NCI-H2227 treated with DMSO at 0.1 percent for 48 hours (cell line): ENCODE data around the gene MTAP.

ENCODE experiments used
- DNase-seq: peaks from one replicate; lab custom pipeline; 2025; lab: John Stamatoyannopoulos, UW

Gene MTAP

GRCh38 chr9:21804791-21805190 lies 2.4 kb downstream of the MTAP start:
- DNase-seq, result no peak

- no peak for DNase-seq
These were observed 4.2 kb downstream of the MTAP start for GRCh38 chr9:21806644-21807043.

GRCh38 chr9:21810388-21810787 lies 8.0 kb downstream of the MTAP start:
- DNase-seq, result no peak

- DNase-seq, result no peak
These were observed 8.4 kb downstream of the MTAP start for GRCh38 chr9:21810881-21811280.

GRCh38 chr9:21811914-21812313 lies 9.5 kb downstream of the MTAP start:
- DNase-seq, result no peak

GRCh38 chr9:21812415-21812814 lies 10.0 kb downstream of the MTAP start:
- no peak for DNase-seq

- DNase-seq, result peak; percentile 79
These were observed 10.6 kb downstream of the MTAP start for GRCh38 chr9:21812946-21813568.

GRCh38 chr9:21813575-21814473 lies 11.4 kb downstream of the MTAP start:
- DNase-seq, result peak; percentile 74

- no peak for DNase-seq
These were observed 13.2 kb downstream of the MTAP start for GRCh38 chr9:21815643-21816042.

GRCh38 chr9:21817176-21817575 lies 14.7 kb downstream of the MTAP start:
- no peak for DNase-seq

- no peak for DNase-seq
These were observed 23.2 kb downstream of the MTAP start for GRCh38 chr9:21825637-21826036.

- no peak for DNase-seq
These were observed 26.5 kb downstream of the MTAP start for GRCh38 chr9:21828853-21829410.

- DNase-seq, result no peak
These were observed 28.2 kb downstream of the MTAP start for GRCh38 chr9:21830589-21830988.

- no peak for DNase-seq
These were observed 29.5 kb downstream of the MTAP start for GRCh38 chr9:21831841-21832509.

GRCh38 chr9:21833090-21833801 lies 30.8 kb downstream of the MTAP start:
- no peak for DNase-seq

GRCh38 chr9:21835121-21835520 lies 32.7 kb downstream of the MTAP start:
- no peak for DNase-seq

- no peak for DNase-seq
These were observed 34.2 kb downstream of the MTAP start for GRCh38 chr9:21836437-21837161.

- no peak for DNase-seq
These were observed 35.1 kb downstream of the MTAP start for GRCh38 chr9:21837501-21837900.

- DNase-seq, result no peak
These were observed 38.2 kb downstream of the MTAP start for GRCh38 chr9:21840647-21841046.

- no peak for DNase-seq
These were observed 38.7 kb downstream of the MTAP start for GRCh38 chr9:21841133-21841532.

- no peak for DNase-seq
These were observed 46.2 kb downstream of the MTAP start for GRCh38 chr9:21848615-21849014.
